ENCODE results near the gene EPB41L4A.

Gene EPB41L4A

GRCh38 chr5:112350626-112351025 is 68.5 kb downstream of the EPB41L4A start:
- DNase-seq, result no peak

GRCh38 chr5:112349371-112349770 is 69.7 kb downstream of the EPB41L4A start:
- DNase-seq, result no peak

- DNase-seq, result no peak
These were observed 70.2 kb downstream of the EPB41L4A start for GRCh38 chr5:112348915-112349314.

- no peak for DNase-seq
These were observed 70.7 kb downstream of the EPB41L4A start for GRCh38 chr5:112348387-112348786.

GRCh38 chr5:112346411-112347044 is 72.5 kb downstream of the EPB41L4A start:
- no peak for DNase-seq

- no peak for DNase-seq
These were observed 74.5 kb downstream of the EPB41L4A start for GRCh38 chr5:112344540-112344939.

GRCh38 chr5:112342389-112342788 is 76.7 kb downstream of the EPB41L4A start:
- no peak for DNase-seq

GRCh38 chr5:112339761-112340160 is 79.3 kb downstream of the EPB41L4A start:
- no peak for DNase-seq

GRCh38 chr5:112338681-112339337 is 80.3 kb downstream of the EPB41L4A start:
- no peak for DNase-seq

- DNase-seq, result no peak
These were observed 85.7 kb downstream of the EPB41L4A start for GRCh38 chr5:112333331-112333781.

GRCh38 chr5:112331892-112332291 is 87.2 kb downstream of the EPB41L4A start:
- no peak for DNase-seq

GRCh38 chr5:112329419-112330090 is 89.5 kb downstream of the EPB41L4A start:
- no peak for DNase-seq

- no peak for DNase-seq
These were observed 95.9 kb downstream of the EPB41L4A start for GRCh38 chr5:112323166-112323565.

GRCh38 chr5:112320408-112320807 is 98.7 kb downstream of the EPB41L4A start:
- no peak for DNase-seq

- DNase-seq, result no peak
These were observed 100.7 kb downstream of the EPB41L4A start for GRCh38 chr5:112318346-112318745.

- DNase-seq, result no peak
These were observed 101.2 kb downstream of the EPB41L4A start for GRCh38 chr5:112317866-112318265.

- DNase-seq, result no peak
These were observed 102.3 kb downstream of the EPB41L4A start for GRCh38 chr5:112316731-112317130.

- no peak for DNase-seq
These were observed 103.1 kb downstream of the EPB41L4A start for GRCh38 chr5:112316006-112316405.

GRCh38 chr5:112312295-112313275 is 106.5 kb downstream of the EPB41L4A start:
- no peak for DNase-seq

GRCh38 chr5:112310746-112311145 is 108.3 kb downstream of the EPB41L4A start:
- DNase-seq, result no peak

GRCh38 chr5:112308608-112309007 is 110.5 kb downstream of the EPB41L4A start:
- no peak for DNase-seq

GRCh38 chr5:112306956-112307355 is 112.1 kb downstream of the EPB41L4A start:
- DNase-seq, result no peak

- no peak for DNase-seq
These were observed 114.3 kb downstream of the EPB41L4A start for GRCh38 chr5:112304743-112305142.

Measured in GDM1 (cell line).